A549 (cell line): ENCODE results near the gene TMEM30B. TPM values are rescaled to one million over a fixed set of nuclear protein-coding genes. Genes with fewer than 3 reads are reported as not detected.
A peak's percentile ranks its signal among the peaks of the same experiment; 100 is the strongest.

ENCODE experiments used
- ATAC-seq, 2 experiments: fragments of 200-7000 bp in 1 of 2; fragments of >200 bp in 1 of 2; cut with Nextera tagmentation in 1 of 2; cut with Tn5 transposase in 1 of 2; 3 replicates each; pipeline versions ENCODE4 v1.8.0 to v1.9.1; 2018 to 2020; ENCODE audit warnings: mild to moderate bottlenecking in 1 of 2, moderate library complexity in 1 of 2
- CTCF ChIA-PET: fragments of 300-600 bp; sonication (Branson Sonifier 250); formaldehyde crosslinking; extraction: SDS; loops from one replicate; lab custom pipeline; 2021; ENCODE audit warnings: antibody characterized with exemption, inconsistent platforms; lab: Yijun Ruan, JAX
- POLR2A ChIA-PET: fragments of 350-600 bp; formaldehyde crosslinking; extraction: SDS; loops from one replicate; lab custom pipeline; 2021; ENCODE audit warnings: antibody characterized with exemption, inconsistent platforms; lab: Yijun Ruan, JAX
- DNase-seq, 2 experiments: peaks; one replicate each; pipeline versions ENCODE4 v3.0.0 to v3.0.0-alpha.2; 2011 to 2016; ENCODE audit warnings: low read depth in 1 of 2, low spot score in 1 of 2
- FAIRE-seq: peaks from 2 replicates; lab custom pipeline; 2011; peaks lifted over from hg19 to GRCh38; lab: Jason Lieb, UNC
- H3K27ac ChIP-seq, 2 experiments: fragments of >200 bp; sonication (Bioruptor Twin); formaldehyde crosslinking; 3 replicates each; pipeline ENCODE4 v1.5.1; 2016 to 2017
- H3K4me1 ChIP-seq: fragments of >200 bp; sonication (Bioruptor Twin); formaldehyde crosslinking; 3 replicates; pipeline ENCODE4 v1.6.1; 2016
- H3K4me2 ChIP-seq: fragments of >200 bp; sonication (Bioruptor Twin); formaldehyde crosslinking; 3 replicates; pipeline ENCODE4 v1.6.1; 2016
- H3K4me3 ChIP-seq: fragments of >200 bp; sonication (Bioruptor Twin); formaldehyde crosslinking; 3 replicates; pipeline ENCODE4 v1.5.1; 2016
- H3K9me3 ChIP-seq: fragments of >200 bp; sonication (Bioruptor Twin); formaldehyde crosslinking; 3 replicates; pipeline ENCODE4 v1.6.1; 2016
- ATOH8 ChIP-seq: fragments of 250-450 bp; sonication (Bioruptor Pico); IDR thresholded peaks from 2 replicates; pipeline ENCODE4 v1.5.0; 2020; ENCODE audit warnings: low read depth, mild to moderate bottlenecking, moderate library complexity
- CBX2 ChIP-seq: fragments of 200-600 bp; sonication (generic); IDR thresholded peaks from 2 replicates; pipeline ENCODE4 v1.6.1; 2016; ENCODE audit warnings: low read depth, mild to moderate bottlenecking, borderline replicate concordance
- CBX8 ChIP-seq: fragments of 200-600 bp; sonication (generic); IDR thresholded peaks from 2 replicates; pipeline ENCODE4 v1.6.1; 2016
- CHD2 ChIP-seq: fragments of 150-350 bp; IDR thresholded peaks from 2 replicates; pipeline ENCODE4 v1.6.1; 2014; ENCODE audit warnings: low read length; ENCODE audit not compliant: partially characterized antibody
- EHMT2 ChIP-seq: fragments of 200-600 bp; sonication (generic); IDR thresholded peaks from 2 replicates; pipeline ENCODE4 v1.6.1; 2016; ENCODE audit warnings: antibody characterized with exemption, low read depth, mild to moderate bottlenecking, moderate library complexity
- ELK1 ChIP-seq: fragments of 150-350 bp; IDR thresholded peaks from 2 replicates; pipeline ENCODE4 v1.6.1; 2014; ENCODE audit warnings: low read depth, mild to moderate bottlenecking, low read length
- EP300 ChIP-seq, 2 experiments: fragments of >200 bp; sonication (Bioruptor Twin); formaldehyde crosslinking; IDR thresholded peaks; 2 replicates in 1 of 2; 3 replicates in 1 of 2; pipeline ENCODE4 v1.6.1; 2016 to 2017
- FOSB ChIP-seq: fragments of 250-450 bp; sonication (Bioruptor Pico); IDR thresholded peaks from 2 replicates; pipeline ENCODE4 v1.5.0; 2020; ENCODE audit warnings: mild to moderate bottlenecking, moderate library complexity
- HDAC2 ChIP-seq: fragments of 200-600 bp; sonication (generic); IDR thresholded peaks from 2 replicates; pipeline ENCODE4 v1.6.1; 2016
- HEYL ChIP-seq: fragments of 250-450 bp; sonication (Bioruptor Pico); IDR thresholded peaks from 2 replicates; pipeline ENCODE4 v1.8.0; 2021; ENCODE audit warnings: mild to moderate bottlenecking, moderate library complexity
- HMGXB4 ChIP-seq: fragments of 250-450 bp; sonication (Bioruptor Pico); IDR thresholded peaks from 2 replicates; pipeline ENCODE4 v1.5.0; 2021; ENCODE audit warnings: mild to moderate bottlenecking, moderate library complexity, borderline replicate concordance
- HOXA7 ChIP-seq: fragments of 250-450 bp; sonication (Bioruptor Pico); IDR thresholded peaks from 2 replicates; pipeline ENCODE4 v1.5.0; 2020; ENCODE audit warnings: mild to moderate bottlenecking, moderate library complexity
- HOXB13 ChIP-seq: fragments of 250-450 bp; sonication (Bioruptor Pico); IDR thresholded peaks from 2 replicates; pipeline ENCODE4 v1.5.0; 2020; ENCODE audit warnings: low read depth, mild to moderate bottlenecking, moderate library complexity
- MAX ChIP-seq: IDR thresholded peaks from 2 replicates; pipeline ENCODE4 v1.6.1; 2012
- NPAS2 ChIP-seq: fragments of 250-450 bp; sonication (Bioruptor Pico); IDR thresholded peaks from 2 replicates; pipeline ENCODE4 v1.8.0; 2022; ENCODE audit warnings: mild to moderate bottlenecking, moderate library complexity, borderline replicate concordance
- POLR2A ChIP-seq: IDR thresholded peaks from 2 replicates; pipeline ENCODE4 v1.6.1; 2012; ENCODE audit warnings: mild to moderate bottlenecking, low read length
- POLR2AphosphoS2 ChIP-seq: conservative IDR thresholded peaks from 2 replicates; pipeline ENCODE4 v1.6.1; 2012; ENCODE audit warnings: low read length, improper control_type of control experiment, inconsistent platforms
- RAD21 ChIP-seq, 2 experiments: fragments of >200 bp in 1 of 2; sonication (Bioruptor Twin) in 1 of 2; formaldehyde crosslinking in 1 of 2; IDR thresholded peaks in 1 of 2; conservative IDR thresholded peaks in 1 of 2; 2 replicates in 1 of 2; 3 replicates in 1 of 2; pipeline ENCODE4 v1.6.1; 2012 to 2018; ENCODE audit warnings: inconsistent platforms in 1 of 2
- RARB ChIP-seq: fragments of 250-450 bp; sonication (Bioruptor Pico); IDR thresholded peaks from 2 replicates; pipeline ENCODE4 v1.8.0; 2021; ENCODE audit warnings: mild to moderate bottlenecking, moderate library complexity
- REST ChIP-seq: fragments of 200-600 bp; sonication (generic); IDR thresholded peaks from 2 replicates; pipeline ENCODE4 v1.6.1; 2016; ENCODE audit warnings: antibody characterized with exemption, mild to moderate bottlenecking, moderate library complexity
- RFX5 ChIP-seq: fragments of 450-650 bp; IDR thresholded peaks from 2 replicates; pipeline ENCODE4 v1.7.1; 2014; ENCODE audit warnings: antibody characterized with exemption, mild to moderate bottlenecking, moderate library complexity
- RNF2 ChIP-seq: fragments of 200-600 bp; sonication (generic); IDR thresholded peaks from 2 replicates; pipeline ENCODE4 v1.6.1; 2016; ENCODE audit warnings: low read depth, mild to moderate bottlenecking, antibody characterized with exemption, moderate library complexity, borderline replicate concordance
- TP53 ChIP-seq: fragments of 250-450 bp; sonication (Bioruptor Pico); IDR thresholded peaks from 2 replicates; pipeline ENCODE4 v1.5.0; 2021; ENCODE audit warnings: mild to moderate bottlenecking, moderate library complexity
- ZC3H11A ChIP-seq: fragments of 450-650 bp; IDR thresholded peaks from 2 replicates; pipeline ENCODE4 v1.6.1; 2014; ENCODE audit warnings: antibody characterized with exemption, mild to moderate bottlenecking
- WGBS: methylation state at CpG from one replicate; pipeline ENCODE4 v1.1.6; 2017; ENCODE audit errors: missing lambda C conversion rate; 5-methylcytosine and 5-hydroxymethylcytosine counted together
- polyA minus RNA-seq: library from RNA; depleted of rRNA, polyadenylated mRNA; stranded (reverse); fragments of >200 nt; gene quantifications from 2 replicates; pipeline ENCODE4 v1.2.3, GENCODE V29; 2011; rRNA and poly(A)+ RNA removed
- polyA plus RNA-seq, 4 experiments: library from polyadenylated mRNA; depleted of rRNA in 3 of 4; stranded (reverse); fragments of >200 nt; fragmentation: RNase III in 1 of 4; extraction: RNeasy Plus Mini Kit Qiagen cat#74134 plus additional on column Dnase treatment in 1 of 4; gene quantifications; 2 replicates in 3 of 4; 3 replicates in 1 of 4; pipeline ENCODE4 v1.2.3, GENCODE V29; 2011 to 2017

TMEM30B gene
- polyA plus RNA-seq (2011; rRNA removed), result 0.16 and 0.17 TPM in 2 replicates
- 0.09 and 0.34 TPM in 2 replicates for polyA plus RNA-seq (2012; cell fraction: cytosol; rRNA removed)
- polyA plus RNA-seq (2012; cell fraction: nucleus; rRNA removed), result 0.37 and 0.43 TPM in 2 replicates
- polyA plus RNA-seq (2017; fragmentation: RNase III; extraction: RNeasy Plus Mini Kit Qiagen cat#74134 plus additional on column Dnase treatment), result 0.16 to 0.21 TPM (median 0.18 TPM) in 3 replicates
- 0.12 and 0.15 TPM in 2 replicates for polyA minus RNA-seq

GRCh38 chr14:61281186-61281947, at the start of gene TMEM30B:
Gene TMEM30B (minus strand): TSS chr14:61281338. CDS start chr14:61281147, 191 bp downstream.
- FAIRE-seq, result no peak
- TF ChIP-seq HEYL (CRISPR knock-in tag), result no peak
- no peak for TF ChIP-seq HMGXB4
- TF ChIP-seq ELK1, result no peak
- no peak for TF ChIP-seq RARB (CRISPR knock-in tag)
- TF ChIP-seq REST, result no peak
- TF ChIP-seq MAX, result no peak
- no peak for TF ChIP-seq TP53 (CRISPR knock-in tag)
- TF ChIP-seq RAD21 (conservative IDR thresholded peaks at IDR 0.05 in 1 of 2, IDR thresholded peaks at IDR 0.05 in 1 of 2), result no peak
- Histone ChIP-seq H3K4me2 (peak within 1 kb of the TSS; percentile 86), H3K9me3 (no peaks in the 10 kb centered on the region), H3K27ac (peak within 1 kb of the TSS; percentile 75 to 86), H3K4me1 (peaks cover 18% of the 10 kb centered on the region), H3K4me3 (peak within 1 kb of the TSS; percentile 53)
- no peak for DNase-seq
- ATAC-seq, result no peak
- POLR2A ChIA-PET, result interaction anchor here (0.5 to 0.7 kb wide), 4 partner anchors 18 to 1033 kb away, joined by 3 to 8 read pairs (median 4); no protein-coding TSS in a partner anchor
- 79% methylated on average over 41 of the region's 43 CpGs for whole genome bisulfite sequencing
- CTCF ChIA-PET, result interaction anchor here (0.6 to 9.7 kb wide), 16 partner anchors 8 to 847 kb away, joined by 3 to 97 read pairs (median 4); no protein-coding TSS in a partner anchor

- Histone ChIP-seq H3K4me1 (no peaks in the 10 kb centered on the region), H3K27ac (no peak overlapping the region), H3K4me3 (no peak overlapping the region), H3K4me2 (no peak overlapping the region), H3K9me3 (no peaks in the 10 kb centered on the region)
- no peak for FAIRE-seq
- no peak for DNase-seq
- POLR2A ChIA-PET, result no interaction called here
- TF ChIP-seq RNF2, result no peak
- TF ChIP-seq RFX5, result no peak
- no peak for TF ChIP-seq ATOH8 (CRISPR knock-in tag)
- TF ChIP-seq CBX2, result no peak
- TF ChIP-seq MAX, result no peak
- no peak for TF ChIP-seq CHD2
- TF ChIP-seq CBX8, result no peak
- no peak for TF ChIP-seq NPAS2 (CRISPR knock-in tag)
- no peak for TF ChIP-seq HMGXB4
- no peak for TF ChIP-seq HDAC2
- no peak for TF ChIP-seq FOSB (CRISPR knock-in tag)
- TF ChIP-seq HOXA7, result no peak
- no peak for TF ChIP-seq ZC3H11A
- no peak for TF ChIP-seq HEYL (CRISPR knock-in tag)
- no peak for TF ChIP-seq TP53 (CRISPR knock-in tag)
- no peak for TF ChIP-seq HOXB13
- TF ChIP-seq POLR2AphosphoS2, result no peak
- TF ChIP-seq POLR2A, result no peak
- TF ChIP-seq EHMT2, result no peak
- TF ChIP-seq EP300 (IDR thresholded peaks at IDR 0.05), result no peak
- CTCF ChIA-PET, result interaction anchor here (1.0 to 1.4 kb wide), 2 partner anchors 8 to 10 kb away, joined by 3 to 5 read pairs; partner anchors contain the start of gene PRKCH
- 37% methylated on average over 1 of the region's 1 CpG for WGBS
- no peak for ATAC-seq
Observed at GRCh38 chr14:61330511-61330910, 49.4 kb upstream of the TMEM30B start.
